Natural killer cell (primary cell): ENCODE results near the gene IGSF9. TPM values are rescaled to one million over a fixed set of nuclear protein-coding genes. Genes with fewer than 3 reads are reported as not detected.

ENCODE experiments used
- ATAC-seq, 3 donors: fragments of 150-1000 bp in 2 of 3; fragments of 200-7000 bp in 1 of 3; cut with Tn5 transposase; 1 replicate in 1 of 3; 2 replicates in 2 of 3; pipeline ENCODE4 v1.10.0; 2021; ENCODE audit warnings: mild to moderate bottlenecking in 2 of 3, moderate library complexity in 2 of 3
- DNase-seq, 2 donors: peaks; one replicate each; pipeline versions ENCODE4 v3.0.0 to v3.0.0-alpha.2; 2013 to 2021; ENCODE audit warnings: mixed read lengths in 1 of 2
- H3K27ac ChIP-seq: one replicate; pipeline ENCODE4 v1.5.1; 2013; ENCODE audit warnings: mild to moderate bottlenecking, low read length
- H3K27me3 ChIP-seq: one replicate; pipeline ENCODE4 v1.6.1; 2013; ENCODE audit warnings: low read length; ENCODE audit not compliant: control insufficient read depth, insufficient read depth
- H3K36me3 ChIP-seq: one replicate; pipeline ENCODE4 v1.6.1; 2013; ENCODE audit warnings: low read length; ENCODE audit not compliant: control insufficient read depth, insufficient read depth
- H3K4me1 ChIP-seq: one replicate; pipeline ENCODE4 v1.6.1; 2013; ENCODE audit warnings: low read length; ENCODE audit not compliant: control insufficient read depth, insufficient read depth
- H3K4me3 ChIP-seq: one replicate; pipeline ENCODE4 v1.5.1; 2013; ENCODE audit warnings: low read length
- H3K9me3 ChIP-seq: one replicate; pipeline ENCODE4 v1.6.1; 2013; ENCODE audit warnings: low read length; ENCODE audit not compliant: control insufficient read depth, insufficient read depth
- H3K27ac Mint-ChIP-seq, 2 donors: one replicate each; pipeline ENCODE4 v1.8.0; 2022; ENCODE audit warnings: mild to moderate bottlenecking in 2 of 2, mixed read lengths in 2 of 2, moderate library complexity in 1 of 2
- H3K27me3 Mint-ChIP-seq, 2 donors: one replicate each; pipeline ENCODE4 v1.8.0; 2022; ENCODE audit warnings: low read depth in 2 of 2, mixed read lengths in 2 of 2
- H3K36me3 Mint-ChIP-seq: one replicate; pipeline ENCODE4 v1.8.0; 2022; ENCODE audit warnings: mixed read lengths
- H3K4me1 Mint-ChIP-seq, 2 donors: one replicate each; pipeline ENCODE4 v1.8.0; 2022; ENCODE audit warnings: mixed read lengths in 2 of 2
- H3K4me3 Mint-ChIP-seq: one replicate; pipeline ENCODE4 v1.8.0; 2022; ENCODE audit warnings: mild to moderate bottlenecking, moderate library complexity, mixed read lengths
- H3K9me3 Mint-ChIP-seq, 2 donors: one replicate each; pipeline ENCODE4 v1.8.0; 2022; ENCODE audit warnings: mixed read lengths in 2 of 2
- CTCF ChIP-seq: fragments of 200-600 bp; IDR thresholded peaks from one replicate; pipeline ENCODE4 v1.8.0; 2022; ENCODE audit warnings: antibody characterized with exemption
- WGBS: methylation state at CpG from one replicate; pipeline ENCODE4 v1.1.7; 2013; ENCODE audit warnings: missing lambda C conversion rate; ENCODE audit not compliant: insufficient coverage; 5-methylcytosine and 5-hydroxymethylcytosine counted together
- intact Hi-C: fragments of 100-400 bp; cut with micrococcal nuclease; formaldehyde crosslinking; loops from one replicate; pipeline ENCODE4 v1.14.2; 2022
- total RNA-seq, 4 donors: library from RNA; stranded (reverse); fragments of 120-200 nt in 1 of 4; gene quantifications; one replicate each; pipeline versions ENCODE4 v1.2.3 to v1.2.4, GENCODE V29; 2013 to 2022

The IGSF9 gene
- total RNA-seq, 3 donors from 2014 or later (not counting 1 experiment from before 2014, with no cell fraction given) = not detected

- Mint-ChIP-seq H3K27me3 (peaks cover 0 to 5% of the 10 kb centered on the region in 2 donors), H3K4me1 (peaks cover 17 to 20% of the 10 kb centered on the region in 2 donors), H3K36me3 (no peaks in the 10 kb centered on the region), H3K27ac (peak overlapping the region in 1 of 2 donors; percentile 77), H3K4me3 (no peak overlapping the region), H3K9me3 (no peaks in the 10 kb centered on the region)
- Histone ChIP-seq H3K36me3 (no peaks in the 10 kb centered on the region), H3K27me3 (no peaks in the 10 kb centered on the region), H3K9me3 (no peaks in the 10 kb centered on the region), H3K4me3 (no peak overlapping the region), H3K4me1 (peaks cover 21% of the 10 kb centered on the region), H3K27ac (no peak overlapping the region)
- no peak for ATAC-seq
- WGBS = no CpG with 5 or more reads among the region's 3 CpGs
- DNase-seq = no peak
- intact Hi-C loops = no loop called here
- no peak for TF ChIP-seq CTCF
Measured at GRCh38 chr1:159898527-159898926, 46.9 kb downstream of the IGSF9 start.

DNA sequence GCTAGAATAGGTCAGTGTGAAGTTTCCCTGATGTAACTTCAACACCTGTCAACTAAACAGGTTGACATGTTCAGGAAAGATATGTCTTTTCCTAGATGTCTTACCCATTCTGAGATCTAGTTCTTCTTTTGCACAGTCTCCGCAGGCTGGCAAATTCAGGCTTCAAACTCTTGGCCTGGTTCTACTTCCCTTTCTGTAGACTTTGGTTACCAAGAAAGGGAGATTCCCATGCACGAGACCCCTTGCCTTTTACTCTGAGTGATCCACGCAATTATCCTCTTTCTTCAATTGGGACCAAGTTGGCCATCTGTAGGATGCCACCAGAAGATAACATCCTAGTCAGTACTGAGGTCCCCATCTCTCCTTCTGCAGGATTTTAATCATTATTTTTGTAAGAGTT is 47.5 kb downstream of the IGSF9 start:
- no peak for TF ChIP-seq CTCF
- WGBS = 58% methylated on average over 2 of the region's 3 CpGs
- Mint-ChIP-seq H3K4me3 (no peak overlapping the region), H3K9me3 (no peaks in the 10 kb centered on the region), H3K27ac (peak overlapping the region in 1 of 2 donors; percentile 17), H3K36me3 (no peaks in the 10 kb centered on the region), H3K4me1 (peaks cover 17 to 20% of the 10 kb centered on the region in 2 donors), H3K27me3 (peaks cover 0 to 5% of the 10 kb centered on the region in 2 donors)
- no peaks in the 10 kb centered on the region for H3K36me3 ChIP-seq
- H3K9me3 ChIP-seq = no peaks in the 10 kb centered on the region
- intact Hi-C loops = no loop called here
- no peak overlapping the region for H3K27ac ChIP-seq
- no peak for ATAC-seq
- peaks cover 21% of the 10 kb centered on the region for H3K4me1 ChIP-seq
- no peak for DNase-seq
- H3K4me3 ChIP-seq = no peak overlapping the region
- H3K27me3 ChIP-seq = no peaks in the 10 kb centered on the region

DNA sequence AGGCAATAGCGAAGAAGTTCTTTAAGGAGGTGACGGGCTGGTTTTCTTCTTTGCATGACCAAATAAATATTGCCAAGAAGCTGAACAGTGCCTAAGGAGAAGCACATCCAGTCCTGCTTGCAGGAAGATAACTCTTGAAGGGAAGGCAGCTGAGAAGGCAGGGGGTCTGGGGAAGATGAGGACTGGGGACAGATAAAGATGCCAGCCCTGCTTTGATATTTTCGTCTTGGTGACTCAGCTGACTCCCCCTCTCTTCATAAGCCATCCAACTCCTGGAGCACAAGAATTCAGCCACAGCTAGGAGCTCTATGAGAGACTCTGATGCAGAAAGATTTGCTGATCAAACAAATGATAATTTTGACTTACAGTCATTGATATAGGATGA is 48.9 kb downstream of the IGSF9 start:
- Histone ChIP-seq H3K36me3 (no peaks in the 10 kb centered on the region), H3K4me1 (peaks cover 23% of the 10 kb centered on the region), H3K4me3 (no peak overlapping the region), H3K27ac (no peak overlapping the region), H3K9me3 (no peaks in the 10 kb centered on the region), H3K27me3 (no peaks in the 10 kb centered on the region)
- no peaks in the 10 kb centered on the region for H3K36me3 Mint-ChIP-seq
- no peak overlapping the region for H3K4me3 Mint-ChIP-seq
- H3K27me3 Mint-ChIP-seq = peaks cover 0 to 5% of the 10 kb centered on the region in 2 donors
- TF ChIP-seq CTCF = no peak
- H3K4me1 Mint-ChIP-seq = peaks cover 20 to 23% of the 10 kb centered on the region in 2 donors
- WGBS = 86% methylated on average over 3 of the region's 3 CpGs
- intact Hi-C loops = no loop called here
- DNase-seq (no peak), ATAC-seq (no peak)
- peak overlapping the region in 1 of 2 donors; percentile 64 for H3K27ac Mint-ChIP-seq
- H3K9me3 Mint-ChIP-seq = no peaks in the 10 kb centered on the region

GRCh38 chr1:159895836-159896545 is 49.4 kb downstream of the IGSF9 start:
- no peak for DNase-seq
- no peak overlapping the region for H3K4me3 ChIP-seq
- 80% methylated on average over 6 of the region's 6 CpGs for WGBS
- ATAC-seq = no peak
- Mint-ChIP-seq H3K27ac (peak overlapping the region in 1 of 2 donors; percentile 64), H3K9me3 (no peaks in the 10 kb centered on the region), H3K27me3 (peaks cover 0 to 5% of the 10 kb centered on the region in 2 donors), H3K4me1 (peaks cover 24 to 27% of the 10 kb centered on the region in 2 donors), H3K36me3 (no peaks in the 10 kb centered on the region), H3K4me3 (peak overlapping the region; percentile 1)
- no peak for TF ChIP-seq CTCF
- H3K9me3 ChIP-seq = no peaks in the 10 kb centered on the region
- H3K27me3 ChIP-seq = no peaks in the 10 kb centered on the region
- H3K4me1 ChIP-seq = peaks cover 27% of the 10 kb centered on the region
- intact Hi-C loops = no loop called here
- no peak overlapping the region for H3K27ac ChIP-seq
- H3K36me3 ChIP-seq = no peaks in the 10 kb centered on the region
